Esophagus muscularis mucosa (tissue), 3 donors: ENCODE measurements around the gene AGPAT4.

Source experiments
- POLR2A ChIP-seq: fragments of 450-650 bp; IDR thresholded peaks from one replicate; pipeline ENCODE4 v1.6.1; 2017; ENCODE audit warnings: antibody characterized with exemption, moderate library complexity, mild to moderate bottlenecking, low read depth
- POLR2AphosphoS5 ChIP-seq, 2 donors: sonication (generic); formaldehyde crosslinking; IDR thresholded peaks; one replicate each; pipeline ENCODE4 v1.6.1; 2017; ENCODE audit warnings: antibody characterized with exemption in 2 of 2
- TF ChIP-seq, protein P1 (sequence below), 3 experiments: fragments of 200-600 bp in 2 of 3; fragments of 450-650 bp in 1 of 3; sonication (generic) in 2 of 3; IDR thresholded peaks; one replicate each; pipeline ENCODE4 v1.5.1; 2017 to 2019; ENCODE audit warnings: antibody characterized with exemption in 3 of 3, mild to moderate bottlenecking in 2 of 3, moderate library complexity in 1 of 3

DNA sequence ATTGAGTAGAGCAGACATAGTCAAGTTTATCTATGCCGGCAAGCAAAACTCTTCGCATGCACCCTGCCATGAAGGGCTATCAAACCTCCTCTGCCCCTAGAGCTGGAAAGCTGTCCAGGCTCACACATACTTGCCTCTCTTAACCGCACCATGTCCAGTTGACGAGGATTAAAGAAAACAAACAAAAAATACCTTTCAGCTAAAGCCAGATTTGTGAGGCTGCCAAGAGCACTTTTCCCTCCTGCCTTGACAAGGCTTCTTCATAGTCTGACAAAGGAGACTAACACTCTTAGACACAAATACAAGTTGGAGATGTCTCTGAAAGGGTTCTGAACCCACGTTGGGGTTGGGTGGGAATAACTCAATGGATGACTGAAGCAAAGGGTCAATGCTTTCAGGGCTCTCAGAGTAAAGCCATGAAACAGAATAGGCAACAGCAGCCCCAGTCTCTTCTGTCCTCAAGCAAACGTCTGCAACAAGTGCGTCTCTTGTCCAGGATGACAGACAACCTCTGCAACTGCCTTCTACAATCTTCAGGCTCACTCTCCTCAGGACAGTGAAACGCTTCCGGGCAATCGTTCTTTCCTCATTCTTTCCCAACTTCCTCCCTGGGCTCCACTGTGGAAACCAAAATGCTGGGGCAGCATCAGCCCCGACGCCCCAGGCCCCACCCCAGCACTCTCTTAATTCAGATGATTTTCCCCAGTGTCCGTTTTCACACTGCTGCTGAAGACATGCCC, 57.8 kb downstream of the AGPAT4 start:
- TF ChIP-seq, protein P1, sequence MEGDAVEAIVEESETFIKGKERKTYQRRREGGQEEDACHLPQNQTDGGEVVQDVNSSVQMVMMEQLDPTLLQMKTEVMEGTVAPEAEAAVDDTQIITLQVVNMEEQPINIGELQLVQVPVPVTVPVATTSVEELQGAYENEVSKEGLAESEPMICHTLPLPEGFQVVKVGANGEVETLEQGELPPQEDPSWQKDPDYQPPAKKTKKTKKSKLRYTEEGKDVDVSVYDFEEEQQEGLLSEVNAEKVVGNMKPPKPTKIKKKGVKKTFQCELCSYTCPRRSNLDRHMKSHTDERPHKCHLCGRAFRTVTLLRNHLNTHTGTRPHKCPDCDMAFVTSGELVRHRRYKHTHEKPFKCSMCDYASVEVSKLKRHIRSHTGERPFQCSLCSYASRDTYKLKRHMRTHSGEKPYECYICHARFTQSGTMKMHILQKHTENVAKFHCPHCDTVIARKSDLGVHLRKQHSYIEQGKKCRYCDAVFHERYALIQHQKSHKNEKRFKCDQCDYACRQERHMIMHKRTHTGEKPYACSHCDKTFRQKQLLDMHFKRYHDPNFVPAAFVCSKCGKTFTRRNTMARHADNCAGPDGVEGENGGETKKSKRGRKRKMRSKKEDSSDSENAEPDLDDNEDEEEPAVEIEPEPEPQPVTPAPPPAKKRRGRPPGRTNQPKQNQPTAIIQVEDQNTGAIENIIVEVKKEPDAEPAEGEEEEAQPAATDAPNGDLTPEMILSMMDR (IDR thresholded peaks at IDR 0.05): no peak
- TF ChIP-seq POLR2AphosphoS5 (IDR thresholded peaks at IDR 0.05): no peak
- no peak for TF ChIP-seq POLR2A
